Lung (tissue), 12 donors: ENCODE data around the gene CYB5D1. TPM values are rescaled to one million over a fixed set of nuclear protein-coding genes. Genes with fewer than 3 reads are reported as not detected.

Experiments
- ATAC-seq: fragments of 200-7000 bp; cut with Tn5 transposase; one replicate; pipeline ENCODE4 v1.9.1; 2020; ENCODE audit warnings: moderate number of reproducible peaks; ENCODE audit not compliant: insufficient read depth, low FRiP score
- DNase-seq, 3 donors: peaks; one replicate each; pipeline ENCODE4 v3.0.0-alpha.2; 2013 to 2017
- H3K27ac ChIP-seq, 2 donors: one replicate each; pipeline ENCODE4 v1.5.1; 2013; ENCODE audit warnings: mild to moderate bottlenecking in 2 of 2, moderate library complexity in 2 of 2, control low read depth in 1 of 2, inconsistent platforms in 1 of 2, low read depth in 1 of 2, low read length in 1 of 2
- H3K27me3 ChIP-seq, 3 donors: one replicate each; pipeline ENCODE4 v1.5.1; 2013; ENCODE audit warnings: low read length in 2 of 3; ENCODE audit not compliant: control insufficient read depth in 3 of 3, insufficient read depth in 3 of 3
- H3K36me3 ChIP-seq, 4 donors: one replicate each; pipeline ENCODE4 v1.5.1; 2013; ENCODE audit warnings: low read length in 4 of 4, mild to moderate bottlenecking in 1 of 4, moderate library complexity in 1 of 4; ENCODE audit not compliant: control insufficient read depth in 4 of 4, insufficient read depth in 4 of 4
- H3K4me1 ChIP-seq, 5 donors: one replicate each; pipeline ENCODE4 v1.5.1; 2013; ENCODE audit warnings: low read length in 5 of 5, mild to moderate bottlenecking in 2 of 5, moderate library complexity in 1 of 5; ENCODE audit not compliant: control insufficient read depth in 5 of 5, insufficient read depth in 5 of 5
- H3K4me3 ChIP-seq: one replicate; pipeline ENCODE4 v1.5.1; 2013; ENCODE audit warnings: mild to moderate bottlenecking, control low read depth, moderate library complexity
- H3K9ac ChIP-seq, 2 donors: one replicate each; pipeline ENCODE4 v1.5.1; 2013; ENCODE audit warnings: low read length in 2 of 2, control low read depth in 1 of 2; ENCODE audit not compliant: insufficient read depth in 1 of 2
- H3K9me3 ChIP-seq, 4 donors: one replicate each; pipeline ENCODE4 v1.5.1; 2013; ENCODE audit warnings: low read length in 3 of 4, mild to moderate bottlenecking in 1 of 4, moderate library complexity in 1 of 4; ENCODE audit not compliant: control insufficient read depth in 4 of 4, insufficient read depth in 3 of 4
- CTCF ChIP-seq: IDR thresholded peaks from 2 replicates; pipeline ENCODE4 v1.5.1; 2012; ENCODE audit warnings: mild to moderate bottlenecking; ENCODE audit errors: control extremely low read depth, extremely low read depth
- WGBS, 2 donors: extraction: QIAGEN DNeasy Blood & Tissue Kit; methylation state at CpG; one replicate each; pipeline ENCODE4 v1.1.7; 2013; 5-methylcytosine and 5-hydroxymethylcytosine counted together
- polyA plus RNA-seq, 2 donors: library from polyadenylated mRNA; stranded (reverse); fragments of 200-250 nt; gene quantifications; one replicate each; pipeline ENCODE4 v1.2.1, GENCODE V29; 2013
- total RNA-seq, 2 donors: library from RNA; depleted of rRNA in 1 of 2; stranded (reverse); fragments of >200 nt in 1 of 2; gene quantifications; one replicate each; pipeline ENCODE4 v1.2.1, GENCODE V29; 2014 to 2021
- donor health status: control.
- donor health status: control.
- donor health status: Bipolar disorder and iron deficiency.
- donor health status: healthy.
- donor health status: DM: yes; HTN: yes; CAD: no.

CYB5D1 gene
- total and polyA plus RNA-seq, 4 donors, result 5.5 to 21.6 (median 14.0) TPM

- no peak for TF ChIP-seq CTCF
- Histone ChIP-seq H3K27me3 (no peaks in the 10 kb centered on the region), H3K4me3 (no peak overlapping the region), H3K36me3 (peaks cover 10 to 85% (median 81%) of the 10 kb centered on the region in 4 donors), H3K9me3 (no peaks in the 10 kb centered on the region), H3K4me1 (no peaks in the 10 kb centered on the region), H3K9ac (no peak overlapping the region), H3K27ac (no peak overlapping the region)
- ATAC-seq (no peak), DNase-seq (no peak)
- WGBS, 2 donors, result 83 to 88% methylated on average over 22 of the region's 22 CpGs
Measured at GRCh38 chr17:7903154-7904103, 45.6 kb downstream of the CYB5D1 start.

GRCh38 chr17:7909089-7909488 lies 51.3 kb downstream of the CYB5D1 start:
- no peak for TF ChIP-seq CTCF
- no peaks in the 10 kb centered on the region for H3K4me1 ChIP-seq
- H3K27ac ChIP-seq, result no peak overlapping the region
- no peaks in the 10 kb centered on the region for H3K9me3 ChIP-seq
- DNase-seq (no peak), ATAC-seq (no peak)
- 93 to 96% methylated on average over 29 of the region's 29 CpGs for WGBS, 2 donors
- peaks cover 3 to 75% (median 59%) of the 10 kb centered on the region in 4 donors for H3K36me3 ChIP-seq
- no peak overlapping the region for H3K4me3 ChIP-seq
- no peaks in the 10 kb centered on the region for H3K27me3 ChIP-seq
- H3K9ac ChIP-seq, result no peak overlapping the region

DNA sequence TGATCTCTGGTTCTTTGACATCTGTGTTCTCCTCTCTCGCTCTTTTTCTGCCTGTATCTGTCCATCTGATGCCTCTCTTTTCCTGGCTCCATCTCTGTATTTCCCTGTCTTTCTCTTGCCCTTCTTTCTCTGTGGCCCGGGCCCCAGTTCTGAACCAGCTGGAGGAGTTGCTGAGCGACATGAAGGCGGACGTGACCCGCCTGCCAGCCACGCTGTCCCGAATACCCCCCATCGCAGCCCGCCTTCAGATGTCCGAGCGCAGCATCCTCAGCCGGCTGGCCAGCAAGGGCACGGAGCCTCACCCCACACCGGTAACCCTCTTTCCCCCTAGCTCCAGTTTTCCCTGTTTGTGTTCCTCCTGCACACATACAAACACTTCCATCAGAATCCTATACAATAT lies 52.5 kb downstream of the CYB5D1 start:
- no peak overlapping the region for H3K27ac ChIP-seq
- H3K27me3 ChIP-seq, result no peaks in the 10 kb centered on the region
- H3K4me1 ChIP-seq, result peaks cover 0 to 9% (median 3%) of the 10 kb centered on the region in 5 donors
- no peak overlapping the region for H3K9ac ChIP-seq
- H3K9me3 ChIP-seq, result no peaks in the 10 kb centered on the region
- no peak overlapping the region for H3K4me3 ChIP-seq
- no peak for DNase-seq
- 96% methylated on average over 15 of the region's 15 CpGs for WGBS, 2 donors
- no peak for ATAC-seq
- no peak for TF ChIP-seq CTCF
- H3K36me3 ChIP-seq, result peaks cover 3 to 65% (median 48%) of the 10 kb centered on the region in 4 donors
